Measurements from ENCODE around the gene CHRM5. TPM values are rescaled to one million over a fixed set of nuclear protein-coding genes. Genes with fewer than 3 reads are reported as not detected.
"Not testable (repeated sequence)": the region's sequence is repeated elsewhere in the genome, so short reads cannot be mapped to it uniquely, and the experiment has no call there.

CHRM5 gene
- total RNA-seq, 1 donor from 2014 or later = 0.47 TPM

GRCh38 chr15:33988384-33988783 is 20.1 kb downstream of the CHRM5 start:
- no peak for DNase-seq

GRCh38 chr15:33994005-33994615 is 25.8 kb downstream of the CHRM5 start:
- DNase-seq = no peak

- not testable (repeated sequence) for DNase-seq
Observed at GRCh38 chr15:33995666-33996065, 27.4 kb downstream of the CHRM5 start.

- no peak for DNase-seq
Observed at GRCh38 chr15:34001536-34001935, 33.2 kb downstream of the CHRM5 start.

- DNase-seq = no peak
Observed at GRCh38 chr15:34006381-34006780, 38.1 kb downstream of the CHRM5 start.

GRCh38 chr15:34009656-34010055 is 41.4 kb downstream of the CHRM5 start:
- no peak for DNase-seq

GRCh38 chr15:34010921-34011320 is 42.6 kb downstream of the CHRM5 start:
- no peak for DNase-seq

- no peak for DNase-seq
Observed at GRCh38 chr15:34011481-34011880, 43.2 kb downstream of the CHRM5 start.

- no peak for DNase-seq
Observed at GRCh38 chr15:34012461-34013028, 44.2 kb downstream of the CHRM5 start.

- DNase-seq = no peak
Observed at GRCh38 chr15:34013746-34014145, 45.4 kb downstream of the CHRM5 start.

- no peak for DNase-seq
Observed at GRCh38 chr15:34014556-34014955, 46.3 kb downstream of the CHRM5 start.

- DNase-seq = no peak
Observed at GRCh38 chr15:34018021-34018645, 49.8 kb downstream of the CHRM5 start.

- not testable (repeated sequence) for DNase-seq
Observed at GRCh38 chr15:34018738-34019137, 50.4 kb downstream of the CHRM5 start.

GRCh38 chr15:34019369-34019990 is 51.2 kb downstream of the CHRM5 start:
- no peak for DNase-seq

GRCh38 chr15:34023907-34024306 is 55.6 kb downstream of the CHRM5 start:
- no peak for DNase-seq

- DNase-seq = no peak
Observed at GRCh38 chr15:34025252-34025651, 57.0 kb downstream of the CHRM5 start.

- no peak for DNase-seq
Observed at GRCh38 chr15:34027606-34028005, 59.3 kb downstream of the CHRM5 start.

- no peak for DNase-seq
Observed at GRCh38 chr15:34031987-34032760, 63.9 kb downstream of the CHRM5 start.

- peak; percentile 65 for DNase-seq
Observed at GRCh38 chr15:34038023-34038870, 70.0 kb downstream of the CHRM5 start.

- DNase-seq = peak; percentile 22
Observed at GRCh38 chr15:34038871-34039789, 70.8 kb downstream of the CHRM5 start, which contains the start of gene AVEN. Gene AVEN, minus strand, starts transcription at chr15:34039204. Its CDS starts 158 bp downstream, at chr15:34039046.

- no peak for DNase-seq
Observed at GRCh38 chr15:34039790-34040113, 71.5 kb downstream of the CHRM5 start.
